Measurements from ENCODE around the gene INO80.
A peak's percentile ranks its signal among the peaks of the same experiment; 100 is the strongest.

Gene INO80

GRCh38 chr15:40984406-40984805 is 131.7 kb downstream of the INO80 start:
- no peak for DNase-seq (ENCODE audit: low read depth)
- H3K4me3 ChIP-seq (ENCODE audit: low read depth, low read length) = no peak overlapping the region
- TF ChIP-seq CTCF (IDR thresholded peaks at IDR 0.05; ENCODE audit: low read depth, low read length, missing control alignments) = no peak
- in situ Hi-C loops (cut with HindIII; ENCODE audit: low sequenced_read_pairs) = no loop called here

DNA sequence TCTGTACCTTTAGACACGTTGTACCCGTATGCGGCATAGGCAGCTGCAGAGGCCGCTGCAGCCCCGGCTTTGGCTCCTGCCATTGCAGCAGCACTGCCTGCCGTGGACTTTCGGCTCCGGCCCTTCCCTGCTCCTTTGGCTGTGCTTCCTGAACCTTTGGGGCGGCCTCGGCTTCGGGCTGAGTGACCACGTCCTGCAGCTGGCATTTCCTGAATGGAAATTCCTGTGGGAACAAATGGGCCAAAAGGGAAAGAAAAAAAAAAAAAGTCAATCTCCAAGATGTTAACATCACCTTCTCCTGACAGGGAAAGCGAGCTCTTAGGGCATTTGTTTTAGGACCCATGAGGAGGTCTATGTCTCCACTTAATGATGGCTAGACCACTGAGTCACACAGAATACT is 133.2 kb downstream of the INO80 start:
- peak; percentile 63 for DNase-seq (ENCODE audit: low read depth)
- no peak for TF ChIP-seq CTCF (IDR thresholded peaks at IDR 0.05; ENCODE audit: low read depth, low read length, missing control alignments)
- in situ Hi-C loops (cut with HindIII; ENCODE audit: low sequenced_read_pairs) = no loop called here
- no peak overlapping the region for H3K4me3 ChIP-seq (ENCODE audit: low read depth, low read length)

DNA sequence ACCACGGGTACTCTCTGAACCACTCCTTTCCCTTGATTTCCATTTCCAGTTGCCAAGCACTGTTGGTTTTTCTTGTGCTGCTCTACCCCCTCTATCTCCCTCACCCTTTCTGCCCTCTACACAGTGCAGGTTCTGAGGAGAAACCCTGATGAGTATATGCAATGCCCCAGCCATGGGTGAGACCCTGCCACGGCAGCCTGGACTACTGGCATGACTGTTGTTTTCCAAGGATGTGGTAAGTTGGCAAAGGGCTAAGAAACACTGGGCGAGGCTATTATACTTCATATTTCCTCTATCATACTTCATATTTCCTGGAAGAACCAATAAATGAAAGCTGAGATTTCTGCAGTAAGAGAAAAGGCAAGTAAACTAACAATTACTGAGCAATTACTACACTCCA is 134.9 kb downstream of the INO80 start:
- no peak for TF ChIP-seq CTCF (IDR thresholded peaks at IDR 0.05; ENCODE audit: low read depth, low read length, missing control alignments)
- in situ Hi-C loops (cut with HindIII; ENCODE audit: low sequenced_read_pairs) = no loop called here
- no peak for DNase-seq (ENCODE audit: low read depth)
- no peak overlapping the region for H3K4me3 ChIP-seq (ENCODE audit: low read depth, low read length)

DNA sequence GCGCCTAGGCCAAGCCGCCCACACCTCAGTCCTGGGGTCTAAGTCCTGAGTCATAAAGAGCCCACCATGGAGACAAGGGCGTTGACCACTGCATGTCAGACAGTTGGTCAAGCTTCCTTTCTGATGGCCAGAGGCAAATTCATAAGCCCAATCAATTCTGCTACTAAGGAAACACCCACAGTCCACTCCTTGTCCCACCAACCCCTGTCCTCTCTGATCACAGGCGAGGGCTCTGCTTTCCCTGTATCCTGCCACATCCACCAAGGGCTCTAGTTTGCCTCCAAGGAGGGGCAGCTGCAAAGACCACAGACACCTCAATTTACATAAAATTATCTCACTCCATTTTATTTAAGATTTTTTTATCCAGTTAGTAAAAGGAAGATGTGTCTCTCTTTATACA is 137.5 kb downstream of the INO80 start:
- TF ChIP-seq CTCF (IDR thresholded peaks at IDR 0.05; ENCODE audit: low read depth, low read length, missing control alignments) = no peak
- no peak overlapping the region for H3K4me3 ChIP-seq (ENCODE audit: low read depth, low read length)
- in situ Hi-C loops (cut with HindIII; ENCODE audit: low sequenced_read_pairs) = no loop called here
- no peak for DNase-seq (ENCODE audit: low read depth)

GRCh38 chr15:40978141-40978540 is 137.9 kb downstream of the INO80 start:
- TF ChIP-seq CTCF (IDR thresholded peaks at IDR 0.05; ENCODE audit: low read depth, low read length, missing control alignments) = no peak
- no peak overlapping the region for H3K4me3 ChIP-seq (ENCODE audit: low read depth, low read length)
- in situ Hi-C loops (cut with HindIII; ENCODE audit: low sequenced_read_pairs) = no loop called here
- DNase-seq (ENCODE audit: low read depth) = no peak

DNA sequence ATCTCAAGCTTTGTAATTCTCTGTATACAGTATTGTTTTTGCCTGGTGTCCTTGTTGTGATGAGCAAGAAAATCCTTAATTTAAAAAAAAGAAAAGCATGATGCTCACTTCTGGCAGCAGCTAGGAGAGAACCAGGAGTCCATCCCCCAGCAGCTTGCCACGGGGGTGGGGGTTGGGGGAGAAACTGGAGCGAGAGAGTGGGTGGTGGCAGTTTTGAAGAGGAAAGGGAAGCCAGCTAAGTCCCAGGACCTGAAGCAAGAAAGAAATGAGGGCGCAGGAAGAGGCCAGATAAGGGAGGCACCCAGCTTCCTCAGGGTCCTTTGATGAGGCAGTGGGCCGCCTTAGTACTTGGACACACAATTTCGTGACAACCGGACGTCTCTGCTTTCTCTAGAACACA is 139.3 kb downstream of the INO80 start:
- DNase-seq (ENCODE audit: low read depth) = no peak
- in situ Hi-C loops (cut with HindIII; ENCODE audit: low sequenced_read_pairs) = no loop called here
- no peak for TF ChIP-seq CTCF (IDR thresholded peaks at IDR 0.05; ENCODE audit: low read depth, low read length, missing control alignments)
- no peak overlapping the region for H3K4me3 ChIP-seq (ENCODE audit: low read depth, low read length)

DNA sequence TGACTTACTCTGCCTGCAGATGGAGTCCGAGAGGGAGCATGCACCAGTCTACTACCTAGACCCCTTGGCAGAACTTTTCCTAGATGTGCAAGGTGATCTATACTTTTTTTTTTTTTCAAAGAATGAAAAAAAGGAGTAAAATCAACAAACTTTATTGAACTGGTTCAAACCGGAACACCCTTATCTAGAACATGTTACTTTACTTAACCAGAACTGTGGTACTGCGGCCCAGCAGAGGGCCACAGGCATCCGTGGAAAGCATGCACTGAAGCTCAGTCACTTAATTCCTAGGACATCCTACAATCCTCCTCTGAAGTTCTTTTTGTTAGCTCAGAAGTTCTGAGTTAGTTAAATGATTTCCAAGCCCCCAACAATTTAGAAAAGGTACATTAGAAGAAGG is 141.2 kb downstream of the INO80 start:
- H3K4me3 ChIP-seq (ENCODE audit: low read depth, low read length) = no peak overlapping the region
- TF ChIP-seq CTCF (IDR thresholded peaks at IDR 0.05; ENCODE audit: low read depth, low read length, missing control alignments) = no peak
- no peak for DNase-seq (ENCODE audit: low read depth)
- in situ Hi-C loops (cut with HindIII; ENCODE audit: low sequenced_read_pairs) = no loop called here

Measured in astrocyte of the cerebellum (primary cell).